H9 (cell line): ENCODE data around the gene HS6ST1. TPM values are rescaled to one million over a fixed set of nuclear protein-coding genes. Genes with fewer than 3 reads are reported as not detected.
A peak's percentile ranks its signal among the peaks of the same experiment; 100 is the strongest.

Experiments used
- DNase-seq: peaks from one replicate; pipeline ENCODE4 v3.0.0-alpha.2; 2017
- H2AFZ ChIP-seq: one replicate; pipeline ENCODE4 v1.6.1; 2013; ENCODE audit warnings: mild to moderate bottlenecking, low read length, control low read depth, moderate library complexity
- H2AK5ac ChIP-seq: 2 replicates; pipeline ENCODE4 v1.6.1; 2013; ENCODE audit warnings: low read length, control low read depth, mixed read lengths; ENCODE audit not compliant: insufficient read length
- H2BK120ac ChIP-seq: one replicate; pipeline ENCODE4 v1.6.1; 2013; ENCODE audit warnings: low read depth, mild to moderate bottlenecking, low read length, control low read depth, inconsistent platforms; ENCODE audit not compliant: poor library complexity, severe bottlenecking
- H2BK12ac ChIP-seq: 2 replicates; pipeline ENCODE4 v1.6.1; 2013; ENCODE audit warnings: low read length, control low read depth, mixed read lengths, low read depth; ENCODE audit not compliant: insufficient read length
- H2BK15ac ChIP-seq: 2 replicates; pipeline ENCODE4 v1.6.1; 2013; ENCODE audit warnings: low read depth, low read length, control low read depth
- H2BK20ac ChIP-seq: one replicate; pipeline ENCODE4 v1.6.1; 2013; ENCODE audit warnings: low read depth, mild to moderate bottlenecking, low read length, control low read depth, inconsistent platforms; ENCODE audit not compliant: poor library complexity, severe bottlenecking
- H2BK5ac ChIP-seq: 2 replicates; pipeline ENCODE4 v1.6.1; 2013; ENCODE audit warnings: low read length, control low read depth, mixed read lengths; ENCODE audit not compliant: insufficient read length
- H3K14ac ChIP-seq: 2 replicates; pipeline ENCODE4 v1.6.1; 2013; ENCODE audit warnings: low read length, control low read depth; ENCODE audit not compliant: insufficient read depth
- H3K18ac ChIP-seq: 2 replicates; pipeline ENCODE4 v1.6.1; 2013; ENCODE audit warnings: low read depth, mild to moderate bottlenecking, mixed read lengths, low read length, control low read depth; ENCODE audit not compliant: insufficient read length
- H3K23ac ChIP-seq: 2 replicates; pipeline ENCODE4 v1.6.1; 2013; ENCODE audit warnings: low read length, control low read depth, mixed read lengths, low read depth; ENCODE audit not compliant: insufficient read length
- H3K23me2 ChIP-seq: 2 replicates; pipeline ENCODE4 v1.6.1; 2013; ENCODE audit warnings: low read depth, mild to moderate bottlenecking, mixed read lengths, low read length, control low read depth; ENCODE audit not compliant: insufficient read length, poor library complexity, severe bottlenecking
- H3K27ac ChIP-seq: 2 replicates; pipeline ENCODE4 v1.5.1; 2013; ENCODE audit warnings: low read length, control low read depth, mixed read lengths, low read depth; ENCODE audit not compliant: insufficient read length
- H3K27me3 ChIP-seq: 2 replicates; pipeline ENCODE4 v1.6.1; 2013; ENCODE audit warnings: low read length, control low read depth, inconsistent platforms; ENCODE audit not compliant: insufficient read depth
- H3K4ac ChIP-seq: 2 replicates; pipeline ENCODE4 v1.6.1; 2013; ENCODE audit warnings: low read depth, mild to moderate bottlenecking, control low read depth, inconsistent platforms, low read length, moderate library complexity
- H3K4me1 ChIP-seq: 2 replicates; pipeline ENCODE4 v1.6.1; 2013; ENCODE audit warnings: low read length, control low read depth, inconsistent platforms; ENCODE audit not compliant: insufficient read depth
- H3K4me2 ChIP-seq: 2 replicates; pipeline ENCODE4 v1.6.1; 2013; ENCODE audit warnings: low read length, control low read depth, mixed read lengths; ENCODE audit not compliant: insufficient read length, insufficient read depth
- H3K56ac ChIP-seq: 2 replicates; pipeline ENCODE4 v1.6.1; 2013; ENCODE audit warnings: low read depth, mild to moderate bottlenecking, mixed read lengths, low read length, control low read depth; ENCODE audit not compliant: insufficient read length
- H3K79me1 ChIP-seq: 2 replicates; pipeline ENCODE4 v1.6.1; 2013; ENCODE audit warnings: low read depth, mild to moderate bottlenecking, moderate library complexity, low read length, control low read depth, inconsistent platforms; ENCODE audit not compliant: insufficient read depth, poor library complexity, severe bottlenecking
- H3K79me2 ChIP-seq: 2 replicates; pipeline ENCODE4 v1.6.1; 2013; ENCODE audit warnings: low read length, control low read depth, inconsistent platforms; ENCODE audit not compliant: insufficient read depth
- H3K9ac ChIP-seq: 2 replicates; pipeline ENCODE4 v1.6.1; 2013; ENCODE audit warnings: low read length, control low read depth, mixed read lengths; ENCODE audit not compliant: insufficient read length; ENCODE audit errors: extremely low read depth
- H3K9me3 ChIP-seq: one replicate; pipeline ENCODE4 v1.6.1; 2013; ENCODE audit warnings: low read depth, low read length, inconsistent platforms; ENCODE audit not compliant: control insufficient read depth
- H3T11ph ChIP-seq: one replicate; pipeline ENCODE4 v1.6.1; 2013; ENCODE audit warnings: mild to moderate bottlenecking, low read length, control low read depth, inconsistent platforms
- H4K20me1 ChIP-seq: one replicate; pipeline ENCODE4 v1.6.1; 2013; ENCODE audit not compliant: control insufficient read depth, insufficient read length, insufficient read depth
- H4K5ac ChIP-seq: 2 replicates; pipeline ENCODE4 v1.6.1; 2013; ENCODE audit warnings: low read depth, mild to moderate bottlenecking, mixed read lengths, low read length, control low read depth; ENCODE audit not compliant: insufficient read length
- H4K8ac ChIP-seq: replicated peaks from 2 replicates; pipeline ENCODE4 v1.6.1; 2013; ENCODE audit warnings: low read length, control low read depth, mixed read lengths, low read depth; ENCODE audit not compliant: insufficient read length
- H4K91ac ChIP-seq: 2 replicates; pipeline ENCODE4 v1.6.1; 2013; ENCODE audit warnings: low read depth, mild to moderate bottlenecking, moderate library complexity, mixed read lengths, low read length, control low read depth; ENCODE audit not compliant: insufficient read length
- H3K27ac Mint-ChIP-seq, 3 experiments: 2 replicates in 2 of 3; 3 replicates in 1 of 3; pipeline ENCODE4 v1.8.0; 2020 to 2021; ENCODE audit warnings: mixed read lengths in 3 of 3, mild to moderate bottlenecking in 1 of 3, moderate library complexity in 1 of 3
- H3K27me3 Mint-ChIP-seq: 2 replicates; pipeline ENCODE4 v1.8.0; 2021; ENCODE audit warnings: low read depth, mild to moderate bottlenecking, moderate library complexity, mixed read lengths
- H3K36me3 Mint-ChIP-seq, 3 experiments: 2 replicates in 2 of 3; 3 replicates in 1 of 3; pipeline ENCODE4 v1.8.0; 2020 to 2021; ENCODE audit warnings: low read depth in 3 of 3, mixed read lengths in 3 of 3; ENCODE audit not compliant: insufficient read depth in 1 of 3
- H3K4me1 Mint-ChIP-seq, 2 experiments: 2 replicates each; pipeline ENCODE4 v1.8.0; 2020; ENCODE audit warnings: mixed read lengths in 2 of 2
- H3K4me3 Mint-ChIP-seq, 2 experiments: 2 replicates in 1 of 2; 3 replicates in 1 of 2; pipeline ENCODE4 v1.8.0; 2020 to 2021; ENCODE audit warnings: mild to moderate bottlenecking in 2 of 2, mixed read lengths in 2 of 2, moderate library complexity in 1 of 2
- H3K9me3 Mint-ChIP-seq, 2 experiments: 2 replicates in 1 of 2; 3 replicates in 1 of 2; pipeline ENCODE4 v1.8.0; 2020; ENCODE audit warnings: mild to moderate bottlenecking in 2 of 2, mixed read lengths in 2 of 2, moderate library complexity in 1 of 2
- WGBS: extraction: QIAGEN DNeasy Blood & Tissue Kit; methylation state at CpG from one replicate; pipeline ENCODE4 v1.1.7; 2013; ENCODE audit warnings: missing lambda C conversion rate, low lambda C conversion rate, mixed read lengths; ENCODE audit not compliant: insufficient read length; ENCODE audit errors: extremely low coverage; 5-methylcytosine and 5-hydroxymethylcytosine counted together
- total RNA-seq: library from RNA; stranded (reverse); gene quantifications from 2 replicates; pipeline ENCODE4 v1.2.1, GENCODE V29; 2021
- TF ChIP-seq, protein P1 (sequence below): fragments of 200-600 bp; sonication (generic); conservative IDR thresholded peaks from 3 replicates; pipeline ENCODE4 v1.8.0; 2021; ENCODE audit warnings: antibody characterized with exemption, mild to moderate bottlenecking

The HS6ST1 gene
- total RNA-seq, 1 experiment from 2014 or later = 60.2 TPM

DNA sequence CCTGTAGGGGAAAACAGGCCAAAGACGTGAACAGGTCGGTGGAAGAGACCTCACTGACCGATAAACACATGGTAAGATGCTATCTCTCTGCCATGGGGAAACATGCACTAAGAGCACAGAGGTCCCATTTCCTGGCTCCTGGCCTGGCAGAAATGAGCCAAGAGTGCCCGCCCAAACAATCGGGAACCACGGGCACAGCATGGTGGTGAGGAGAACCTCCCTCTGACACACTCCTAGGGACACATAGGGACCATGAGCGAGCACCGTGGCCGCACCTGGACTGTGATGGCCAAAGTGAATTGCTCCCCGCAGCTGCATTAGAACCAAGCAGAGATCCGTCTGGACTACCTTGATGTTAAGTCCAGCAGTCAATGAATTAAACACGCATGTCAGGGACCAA is 11.1 kb downstream of the HS6ST1 start:
- Histone ChIP-seq H3K79me1 (peaks cover 20% of the 10 kb centered on the region), H3T11ph (no peak overlapping the region), H3K4me1 (peaks cover 4% of the 10 kb centered on the region; the same call in 1 of the 2 replicates), H2BK5ac (no peak overlapping the region), H3K79me2 (peaks cover 72% of the 10 kb centered on the region; the same call in 1 of the 2 replicates), H4K8ac (no peak overlapping the region), H3K23me2 (no peaks in the 10 kb centered on the region), H2BK12ac (no peak overlapping the region), H3K23ac (no peak overlapping the region), H3K4me2 (no peak overlapping the region), H2BK20ac (no peak overlapping the region), H3K9me3 (no peaks in the 10 kb centered on the region), H3K14ac (no peak overlapping the region), H3K56ac (no peak overlapping the region), H3K9ac (no peak overlapping the region), H3K27me3 (no peaks in the 10 kb centered on the region), H4K20me1 (peaks cover 7% of the 10 kb centered on the region), H2AK5ac (no peak overlapping the region), H4K5ac (no peak overlapping the region), H4K91ac (no peak overlapping the region), H3K18ac (no peak overlapping the region), H3K27ac (no peak overlapping the region), H2BK120ac (no peak overlapping the region), H2BK15ac (no peak overlapping the region), H2AFZ (no peak overlapping the region), H3K4ac (no peak overlapping the region)
- peaks cover 64 to 82% of the 10 kb centered on the region in 2 experiments for H3K4me1 Mint-ChIP-seq
- no peaks in the 10 kb centered on the region for H3K9me3 Mint-ChIP-seq
- peaks cover 4 to 29% (median 13%) of the 10 kb centered on the region in 3 experiments; a peak in 6 of 7 replicates for H3K36me3 Mint-ChIP-seq
- H3K4me3 Mint-ChIP-seq = no peak overlapping the region
- H3K27ac Mint-ChIP-seq = peak overlapping the region in 2 of 3 experiments; percentile 17 to 56; a peak in 3 of 7 replicates
- TF ChIP-seq, protein P1, sequence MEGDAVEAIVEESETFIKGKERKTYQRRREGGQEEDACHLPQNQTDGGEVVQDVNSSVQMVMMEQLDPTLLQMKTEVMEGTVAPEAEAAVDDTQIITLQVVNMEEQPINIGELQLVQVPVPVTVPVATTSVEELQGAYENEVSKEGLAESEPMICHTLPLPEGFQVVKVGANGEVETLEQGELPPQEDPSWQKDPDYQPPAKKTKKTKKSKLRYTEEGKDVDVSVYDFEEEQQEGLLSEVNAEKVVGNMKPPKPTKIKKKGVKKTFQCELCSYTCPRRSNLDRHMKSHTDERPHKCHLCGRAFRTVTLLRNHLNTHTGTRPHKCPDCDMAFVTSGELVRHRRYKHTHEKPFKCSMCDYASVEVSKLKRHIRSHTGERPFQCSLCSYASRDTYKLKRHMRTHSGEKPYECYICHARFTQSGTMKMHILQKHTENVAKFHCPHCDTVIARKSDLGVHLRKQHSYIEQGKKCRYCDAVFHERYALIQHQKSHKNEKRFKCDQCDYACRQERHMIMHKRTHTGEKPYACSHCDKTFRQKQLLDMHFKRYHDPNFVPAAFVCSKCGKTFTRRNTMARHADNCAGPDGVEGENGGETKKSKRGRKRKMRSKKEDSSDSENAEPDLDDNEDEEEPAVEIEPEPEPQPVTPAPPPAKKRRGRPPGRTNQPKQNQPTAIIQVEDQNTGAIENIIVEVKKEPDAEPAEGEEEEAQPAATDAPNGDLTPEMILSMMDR = no peak
- no peaks in the 10 kb centered on the region for H3K27me3 Mint-ChIP-seq
- no CpG with 5 or more reads among the region's 12 CpGs for WGBS
- no peak for DNase-seq
